CD4-positive, alpha-beta T cell treated with Interleukin-4 for 4 hours (primary cell): Measurements from ENCODE around the gene CD2.
A peak's percentile ranks its signal among the peaks of the same experiment; 100 is the strongest.

Experiments
- DNase-seq: peaks from one replicate; pipeline ENCODE4 v3.0.0-alpha.2; 2020

Gene CD2

DNA sequence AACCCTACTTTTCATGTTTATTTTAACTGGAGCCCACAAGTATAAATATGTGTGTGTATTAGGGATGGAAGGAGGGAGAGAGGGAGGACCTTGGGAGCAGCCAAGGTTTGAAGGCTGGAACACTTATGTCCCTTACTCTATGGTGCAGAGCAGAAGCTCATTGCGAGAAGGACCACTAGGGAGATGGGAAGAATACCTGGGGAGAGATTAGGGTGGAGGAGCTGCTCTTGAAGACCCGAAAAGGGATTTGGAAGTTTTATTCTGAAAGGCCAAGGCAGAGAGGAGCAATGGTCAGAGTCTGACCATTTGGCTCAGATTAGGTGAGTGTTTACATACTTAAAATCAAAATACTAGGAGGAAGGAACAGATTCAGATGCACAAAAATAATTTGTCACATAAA lies 8.1 kb downstream of the CD2 start:
- no peak for DNase-seq

DNA sequence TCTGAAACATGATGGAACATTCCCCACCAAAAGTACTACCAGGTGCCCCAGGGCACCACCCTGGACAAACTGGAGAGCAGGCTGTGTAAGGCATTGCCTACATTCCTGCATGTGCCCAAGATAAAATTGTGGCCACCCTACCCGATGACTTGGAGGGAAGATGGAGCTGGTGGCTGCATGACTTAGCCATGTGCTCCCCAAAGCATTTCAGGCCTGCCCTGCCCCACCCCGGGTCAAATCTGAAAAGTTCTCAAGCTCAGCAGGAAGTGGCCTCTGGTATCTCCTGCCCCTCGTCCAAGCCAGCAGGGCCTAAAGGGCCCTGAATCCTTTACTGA lies 8.5 kb downstream of the CD2 start:
- DNase-seq, result no peak

DNA sequence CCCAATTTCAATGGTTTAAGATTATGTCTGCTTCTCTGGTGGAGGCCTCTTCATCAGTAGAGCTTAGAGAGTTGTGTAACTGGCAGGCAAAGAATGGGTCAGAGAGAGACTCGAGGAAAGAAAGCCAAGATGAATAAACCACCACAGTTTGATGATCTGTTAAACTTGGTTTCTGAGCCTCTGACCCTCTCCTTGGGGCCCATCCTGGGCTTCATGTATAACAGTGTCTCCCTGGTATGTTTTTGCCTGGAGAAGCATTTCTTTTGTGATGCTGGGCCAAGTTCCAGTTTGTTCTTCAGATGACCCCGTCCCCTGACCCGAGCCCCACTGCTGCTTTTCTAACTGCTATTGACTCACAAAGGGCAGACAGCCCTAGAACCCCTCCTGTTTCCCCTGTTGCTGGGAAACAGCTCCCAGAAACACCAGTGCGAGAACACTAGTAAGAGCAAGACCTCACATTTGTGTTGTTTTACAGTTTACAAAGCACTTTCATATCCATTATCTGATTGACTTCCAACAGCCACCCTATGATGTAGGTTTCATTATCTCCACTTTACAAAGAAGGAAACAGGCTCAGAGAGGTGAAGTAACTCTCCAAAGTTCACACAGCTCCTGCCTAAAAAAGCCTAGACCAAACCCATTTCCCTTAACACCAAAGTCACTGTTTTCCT lies 9.0 kb downstream of the CD2 start:
- DNase-seq, result peak; percentile 93

DNA sequence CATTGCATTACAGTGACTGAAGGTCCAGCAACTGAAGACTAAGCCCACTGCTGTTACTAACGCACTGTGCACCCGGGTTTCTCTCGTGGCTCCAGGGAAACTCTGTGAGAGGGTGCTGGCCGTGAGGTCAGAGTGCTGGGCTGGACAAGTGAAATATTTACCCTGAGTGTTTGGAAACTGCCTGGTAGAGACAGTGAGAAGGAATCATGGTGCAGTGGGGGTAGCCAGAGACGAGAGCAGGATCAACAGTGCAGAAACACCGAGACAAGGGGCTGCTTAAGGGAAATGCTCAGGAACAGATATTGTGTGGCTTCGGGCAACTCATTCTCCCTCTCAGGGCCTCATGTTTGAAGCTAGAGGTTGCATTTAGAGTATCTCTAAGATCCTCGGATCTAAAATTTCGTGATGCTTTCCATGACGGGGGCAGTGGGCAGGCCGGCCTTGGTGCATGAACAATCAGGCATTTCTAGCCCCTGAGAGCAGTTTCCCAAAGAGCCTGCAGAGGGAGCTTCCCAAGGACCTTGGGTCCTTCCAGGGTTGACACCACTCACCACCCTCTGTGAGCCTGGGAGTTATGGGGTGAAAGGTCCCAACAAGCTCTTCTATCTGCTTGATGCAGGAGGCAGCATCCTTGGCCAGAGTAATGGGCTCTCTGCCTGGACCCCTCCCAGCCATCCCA lies 9.7 kb downstream of the CD2 start:
- DNase-seq, result no peak

DNA sequence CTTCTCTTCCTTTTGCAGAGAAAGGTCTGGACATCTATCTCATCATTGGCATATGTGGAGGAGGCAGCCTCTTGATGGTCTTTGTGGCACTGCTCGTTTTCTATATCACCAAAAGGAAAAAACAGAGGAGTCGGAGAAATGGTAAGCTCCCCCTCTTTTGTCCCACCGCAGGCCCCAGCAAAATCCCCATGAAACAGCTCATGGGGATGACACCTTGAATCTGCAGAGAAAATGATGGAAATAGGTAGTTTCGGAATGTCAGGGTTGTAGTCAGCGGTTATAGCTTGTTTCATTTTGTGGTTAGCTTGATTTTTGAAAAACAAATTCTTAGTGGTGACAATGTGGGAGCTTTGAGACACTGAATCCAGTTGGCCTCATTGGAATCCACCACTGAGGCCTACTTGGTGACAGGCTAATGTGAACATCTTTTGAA lies 10.3 kb downstream of the CD2 start:
- DNase-seq, result peak; percentile 85

DNA sequence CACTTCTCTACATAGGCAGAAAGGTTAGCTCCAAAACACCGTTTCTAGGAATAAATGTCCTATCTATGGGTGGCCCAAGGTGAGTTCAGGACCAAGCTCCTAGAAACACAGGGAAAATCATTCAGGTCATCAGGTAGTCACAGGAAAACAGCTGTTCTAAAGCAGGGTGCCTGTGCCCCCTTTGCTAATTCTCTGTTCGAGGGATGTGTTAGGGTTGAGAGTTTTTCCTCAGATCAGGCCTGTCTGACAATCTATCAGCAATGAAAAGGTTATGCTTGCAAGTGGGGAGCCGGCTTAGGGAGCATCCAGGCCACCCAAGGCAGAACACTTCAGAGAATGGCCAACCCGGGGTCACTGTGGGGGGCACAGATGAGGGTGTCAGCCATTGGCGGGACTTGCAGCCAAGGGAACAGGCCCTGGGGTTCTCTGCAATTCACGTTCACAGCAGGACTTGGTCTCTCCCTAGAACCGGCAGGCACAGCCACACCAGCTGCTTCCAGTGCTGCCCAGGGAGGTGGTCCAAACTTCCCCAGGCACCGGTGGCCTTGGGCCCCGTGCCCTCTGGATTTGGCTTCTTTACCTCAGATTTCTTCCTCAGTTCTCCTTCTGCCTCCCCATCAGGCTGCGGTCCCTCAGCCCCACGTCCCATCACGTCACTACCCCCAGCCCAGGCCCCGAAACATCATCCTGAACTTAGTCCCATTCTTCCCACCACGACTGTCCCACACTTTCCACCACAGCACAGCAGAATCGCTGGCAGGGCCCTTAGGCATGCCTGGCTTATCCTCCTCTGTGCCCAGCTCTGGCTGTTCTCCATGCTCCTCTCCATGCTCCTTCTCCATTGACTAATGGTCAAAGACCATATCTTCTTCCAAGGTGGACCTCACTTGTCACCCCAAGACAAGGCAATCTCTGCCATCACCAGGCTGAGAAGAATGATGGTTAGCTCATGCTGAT lies 11.0 kb downstream of the CD2 start:
- no peak for DNase-seq

DNA sequence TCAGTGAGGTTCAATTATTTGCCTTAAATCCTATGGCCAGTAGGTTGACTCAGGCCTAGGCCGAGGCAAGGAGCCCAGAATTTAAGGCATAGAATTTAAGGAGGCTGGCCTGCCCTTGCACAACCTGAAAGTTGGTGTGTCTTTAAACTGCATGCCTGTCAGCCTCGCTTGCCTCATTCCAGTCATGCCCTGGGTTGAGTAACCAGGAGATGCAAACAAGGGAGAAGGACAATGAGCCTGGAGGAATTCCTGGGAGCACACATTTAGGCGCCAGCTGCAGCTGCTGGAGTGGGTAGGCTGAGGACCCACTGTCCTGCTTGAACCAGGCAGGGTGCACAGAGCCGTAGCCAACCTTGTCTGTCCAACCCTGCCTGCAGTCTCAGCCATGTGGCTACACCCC lies 11.7 kb downstream of the CD2 start:
- no peak for DNase-seq

DNA sequence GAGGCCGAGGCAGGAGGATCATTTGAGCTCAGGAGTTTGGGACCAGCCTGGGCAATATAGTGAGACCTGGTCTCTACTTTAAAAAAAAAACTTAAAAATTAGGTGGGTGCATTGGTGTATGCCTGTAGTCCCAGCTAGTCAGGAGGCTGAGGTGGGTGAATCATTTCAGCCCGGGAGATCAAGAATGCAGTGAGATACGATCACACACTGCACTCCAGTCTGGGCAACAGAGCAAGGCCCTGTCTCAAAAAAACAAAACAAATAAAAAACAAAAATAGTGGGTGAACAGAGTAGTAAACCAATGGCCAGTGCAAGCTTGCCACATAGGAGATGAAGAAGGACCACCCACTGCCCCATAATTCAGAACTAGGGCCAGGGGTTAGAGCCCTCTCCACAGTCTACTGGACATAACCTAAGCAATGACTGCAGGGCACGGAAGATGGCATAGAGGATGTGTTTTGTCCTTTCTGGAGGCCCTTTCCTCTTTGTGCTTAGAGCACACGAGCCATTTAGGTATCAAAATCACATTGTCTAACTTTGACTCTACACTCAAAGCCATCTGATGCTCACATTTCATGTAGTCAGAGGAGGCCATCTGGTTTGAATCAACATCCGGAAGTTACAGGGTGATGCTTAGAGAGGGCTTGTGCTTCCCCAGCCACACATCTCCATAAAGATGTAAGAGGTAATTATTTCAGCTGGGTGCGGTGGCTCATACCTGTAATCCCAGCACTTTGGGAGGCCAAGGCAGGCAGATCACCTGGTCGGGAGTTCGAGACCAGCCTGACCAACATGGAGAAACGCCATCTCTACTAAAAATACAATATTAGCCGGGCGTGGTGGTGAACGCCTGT lies 12.6 kb downstream of the CD2 start:
- peak; percentile 81 for DNase-seq

DNA sequence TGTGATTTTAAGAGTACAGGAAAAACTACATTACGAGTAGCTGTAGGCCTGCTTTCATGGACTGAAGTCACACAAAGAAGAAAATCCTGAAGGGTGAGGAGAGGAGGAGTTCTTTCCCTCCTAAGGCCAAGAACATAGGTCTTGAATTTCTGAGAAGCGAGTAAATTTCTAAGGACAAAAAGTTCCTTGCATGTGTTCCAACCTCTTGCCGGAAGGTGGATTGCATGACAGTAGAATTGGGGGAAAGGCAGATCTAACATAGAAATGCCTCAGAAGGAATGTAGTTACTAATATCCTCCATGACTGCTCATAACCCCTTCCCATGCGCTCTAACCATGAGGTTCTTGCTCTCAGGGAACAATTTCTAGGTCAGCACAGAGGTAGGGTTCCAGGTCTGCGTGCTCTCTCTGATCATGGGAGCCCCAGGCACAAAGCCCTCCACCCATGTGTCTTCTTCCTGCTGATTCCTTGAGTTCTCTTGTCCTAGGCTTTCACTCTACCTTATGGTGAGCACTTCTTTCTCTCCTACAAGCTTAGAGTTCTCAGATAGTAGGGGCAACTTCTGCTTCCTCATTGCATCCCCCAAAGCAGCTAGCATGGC lies 13.7 kb downstream of the CD2 start:
- DNase-seq, result no peak

DNA sequence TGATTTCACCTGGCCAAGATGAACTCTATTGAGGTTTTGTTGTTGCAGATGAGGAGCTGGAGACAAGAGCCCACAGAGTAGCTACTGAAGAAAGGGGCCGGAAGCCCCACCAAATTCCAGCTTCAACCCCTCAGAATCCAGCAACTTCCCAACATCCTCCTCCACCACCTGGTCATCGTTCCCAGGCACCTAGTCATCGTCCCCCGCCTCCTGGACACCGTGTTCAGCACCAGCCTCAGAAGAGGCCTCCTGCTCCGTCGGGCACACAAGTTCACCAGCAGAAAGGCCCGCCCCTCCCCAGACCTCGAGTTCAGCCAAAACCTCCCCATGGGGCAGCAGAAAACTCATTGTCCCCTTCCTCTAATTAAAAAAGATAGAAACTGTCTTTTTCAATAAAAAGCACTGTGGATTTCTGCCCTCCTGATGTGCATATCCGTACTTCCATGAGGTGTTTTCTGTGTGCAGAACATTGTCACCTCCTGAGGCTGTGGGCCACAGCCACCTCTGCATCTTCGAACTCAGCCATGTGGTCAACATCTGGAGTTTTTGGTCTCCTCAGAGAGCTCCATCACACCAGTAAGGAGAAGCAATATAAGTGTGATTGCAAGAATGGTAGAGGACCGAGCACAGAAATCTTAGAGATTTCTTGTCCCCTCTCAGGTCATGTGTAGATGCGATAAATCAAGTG lies 14.3 kb downstream of the CD2 start:
- no peak for DNase-seq

DNA sequence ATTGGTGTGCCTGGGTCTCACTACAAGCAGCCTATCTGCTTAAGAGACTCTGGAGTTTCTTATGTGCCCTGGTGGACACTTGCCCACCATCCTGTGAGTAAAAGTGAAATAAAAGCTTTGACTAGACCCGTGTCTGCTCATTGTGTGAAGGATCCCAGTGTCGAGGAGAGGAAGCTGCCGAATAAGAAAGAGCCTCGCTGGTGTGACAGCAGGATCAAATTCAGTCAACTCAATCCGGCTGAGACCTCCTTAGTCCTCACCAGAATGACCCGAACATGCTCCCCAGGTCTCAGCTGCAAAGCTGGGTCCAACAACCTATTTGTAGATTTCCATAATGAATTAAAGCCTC lies 14.8 kb downstream of the CD2 start:
- DNase-seq, result no peak

DNA sequence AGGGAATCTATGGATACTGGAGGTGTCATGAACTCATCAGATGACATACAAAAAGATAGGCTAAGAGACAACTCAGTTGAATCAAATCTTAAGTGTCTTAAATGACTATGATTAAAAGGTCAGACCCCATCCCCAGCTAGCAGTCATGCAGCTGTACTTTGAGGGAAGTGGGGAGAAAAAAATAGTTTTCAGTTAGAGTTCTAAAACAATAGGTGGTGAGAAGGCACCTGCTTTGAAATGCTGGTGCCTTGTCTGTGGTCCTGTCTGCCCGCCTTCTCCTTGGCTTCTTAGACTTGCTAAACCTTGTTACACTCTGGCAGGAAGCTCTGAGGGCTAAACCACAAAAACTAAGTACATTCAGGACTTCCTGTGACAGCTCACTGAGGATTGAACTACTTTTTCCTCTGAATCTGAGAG lies 15.3 kb downstream of the CD2 start:
- peak; percentile 96 for DNase-seq

DNA sequence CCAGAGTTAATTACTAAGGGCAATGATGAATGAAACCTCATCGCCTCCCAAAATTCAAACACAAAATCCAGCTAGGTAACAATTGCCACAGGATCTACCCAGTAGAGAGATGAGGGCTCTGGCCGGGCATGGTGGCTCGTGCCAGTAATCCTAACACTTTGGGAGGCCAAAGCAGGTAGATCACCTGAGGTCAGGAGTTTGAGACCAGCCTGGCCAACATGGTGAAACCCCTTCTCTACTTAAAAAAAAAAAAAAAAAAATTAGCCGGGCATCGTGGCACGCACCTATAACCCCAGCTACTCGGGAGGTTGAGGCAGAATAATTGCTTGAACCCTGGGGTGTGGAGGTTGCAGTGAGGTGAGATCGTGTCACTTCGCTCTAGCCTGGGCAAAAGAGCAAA lies 15.8 kb downstream of the CD2 start:
- DNase-seq, result no peak

DNA sequence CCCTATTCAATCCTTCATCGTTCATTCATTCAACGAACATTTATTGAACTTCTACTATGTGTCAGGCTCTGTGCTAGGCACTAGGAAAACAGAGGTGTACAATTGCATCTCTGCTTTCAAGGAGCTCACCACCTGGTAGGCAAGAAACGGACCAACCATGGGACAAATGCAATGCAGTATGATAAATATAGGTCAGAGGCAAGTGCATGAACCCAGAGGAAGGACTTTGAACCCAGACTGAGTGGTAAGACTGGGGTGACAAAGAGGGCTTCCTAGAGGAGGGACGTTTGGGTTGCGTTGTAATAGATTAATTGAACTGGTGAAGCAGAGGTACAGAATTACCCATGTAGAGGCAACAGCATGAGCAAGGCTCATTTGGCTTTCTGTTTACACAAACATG lies 16.4 kb downstream of the CD2 start:
- peak; percentile 68 for DNase-seq

DNA sequence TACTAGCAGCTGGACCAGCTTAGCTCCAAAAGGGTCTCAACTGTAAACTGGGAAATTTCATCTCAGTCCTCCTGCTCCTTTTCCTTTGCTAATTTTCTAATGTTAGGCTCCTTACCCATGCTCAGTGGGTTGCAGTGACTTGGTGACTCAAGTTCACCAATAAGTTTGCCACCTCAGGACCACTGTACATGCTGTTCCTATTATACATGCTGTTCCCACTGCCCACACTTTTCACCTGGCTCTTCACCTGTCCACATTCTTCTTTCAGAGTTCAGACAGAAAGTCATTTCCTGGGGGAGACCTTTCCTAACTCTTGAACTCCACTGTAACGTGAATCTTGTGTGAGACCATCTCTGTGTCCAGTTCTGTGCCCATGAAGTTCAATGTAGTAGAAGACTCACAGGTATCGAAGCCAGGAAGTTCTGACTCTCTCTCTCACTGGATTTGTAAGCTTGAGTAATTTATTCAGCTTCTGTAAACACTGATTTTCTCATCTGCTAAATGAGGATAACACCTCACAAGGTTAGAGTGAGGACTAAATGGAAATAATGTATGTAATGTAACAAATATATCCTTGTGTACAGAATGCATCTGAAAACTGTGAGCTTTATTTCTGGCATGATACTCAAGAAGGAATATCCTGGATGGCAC lies 17.9 kb downstream of the CD2 start:
- no peak for DNase-seq

DNA sequence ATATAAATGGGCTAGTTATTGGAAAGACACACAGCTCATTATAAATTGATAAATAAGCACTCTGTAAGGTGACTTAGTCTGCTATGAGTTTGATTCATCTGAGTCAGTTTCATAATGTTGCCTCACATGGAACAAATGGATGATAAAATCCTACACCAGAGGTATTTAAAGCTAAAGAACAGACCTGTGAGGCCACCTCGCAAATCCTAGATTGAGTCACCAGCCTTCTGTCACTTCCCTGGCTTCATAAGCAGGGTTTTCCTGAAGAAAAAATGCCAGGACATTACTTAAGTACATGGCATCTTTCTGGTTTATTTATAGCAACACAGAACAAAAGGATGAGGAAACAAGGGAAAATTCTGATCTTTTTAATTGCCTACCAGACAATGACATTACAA lies 18.4 kb downstream of the CD2 start:
- DNase-seq, result no peak

DNA sequence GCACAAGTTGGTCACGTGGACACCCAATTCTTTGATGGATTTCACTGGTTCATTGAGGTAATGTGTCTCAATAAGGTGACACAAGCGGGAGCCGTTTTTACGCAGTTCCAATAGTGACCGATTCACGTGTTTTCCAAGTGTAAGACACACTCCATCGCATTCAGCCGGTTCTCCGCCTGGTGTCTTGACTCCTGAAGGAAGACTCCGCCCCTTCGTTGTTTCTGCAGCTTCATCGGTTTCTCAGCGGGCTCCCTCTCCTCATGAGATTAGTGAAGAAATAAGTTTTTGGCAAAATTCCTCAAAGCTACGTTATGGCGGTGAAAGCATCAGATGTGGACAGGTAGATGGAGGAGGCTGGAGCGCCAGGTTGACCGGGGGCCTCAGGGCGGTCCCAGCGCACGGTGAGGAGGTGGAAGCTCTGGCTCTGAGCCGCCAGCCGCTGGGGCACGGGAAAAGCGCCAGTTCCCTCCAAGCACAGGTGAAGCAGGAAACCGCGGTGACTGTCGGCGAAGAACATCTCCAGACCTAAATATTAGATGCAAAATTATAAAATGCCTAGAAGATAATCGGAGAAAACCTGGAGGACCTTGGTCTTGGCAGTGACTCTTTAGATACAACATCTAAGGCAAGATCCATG lies 21.0 kb downstream of the CD2 start:
- no peak for DNase-seq

DNA sequence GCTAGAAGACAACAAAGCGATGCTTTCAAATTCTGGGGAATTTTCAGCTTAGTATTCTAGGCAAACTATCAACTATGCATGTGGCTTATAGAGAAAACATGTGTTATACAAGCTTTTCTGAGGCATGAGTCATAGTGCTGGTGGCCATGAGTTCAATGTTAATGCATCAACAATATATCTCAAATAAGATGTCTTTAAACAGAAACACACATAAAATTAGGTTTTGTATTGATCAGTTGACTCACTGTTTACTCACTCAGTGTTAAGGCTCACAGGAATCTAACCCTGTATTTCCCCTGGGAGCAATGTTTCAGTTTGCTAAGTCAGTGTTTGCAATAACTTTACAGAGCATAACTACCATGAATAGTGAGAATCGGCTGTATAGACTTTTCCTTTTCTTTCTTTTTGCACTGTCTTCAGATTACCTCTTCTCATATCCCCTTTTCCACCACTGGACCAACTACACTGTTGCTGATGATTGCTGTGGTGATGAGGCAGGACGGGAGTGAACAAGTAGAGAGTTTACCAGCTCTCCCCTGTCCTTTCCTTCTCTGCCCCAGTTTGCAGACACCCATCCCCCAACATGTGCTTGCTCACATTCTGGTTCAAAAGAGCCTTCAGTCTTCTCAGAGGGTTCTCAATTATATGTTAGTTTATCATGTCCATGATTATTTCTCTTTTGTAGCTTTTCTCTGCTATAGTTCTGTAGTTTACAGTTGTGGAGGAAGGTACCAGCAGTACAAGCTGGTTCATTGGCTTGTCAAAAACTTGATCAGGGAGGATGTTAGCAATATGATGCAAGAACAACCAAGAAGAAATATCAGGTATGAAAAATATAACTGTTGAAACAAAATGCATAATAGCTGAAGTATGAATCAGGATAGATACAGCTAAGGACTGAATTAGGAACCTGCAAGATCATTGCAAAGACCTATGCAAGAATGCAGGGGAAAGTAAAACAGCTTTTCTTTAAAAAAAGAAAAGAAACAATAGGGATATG lies 23.9 kb downstream of the CD2 start:
- DNase-seq, result peak; percentile 78

DNA sequence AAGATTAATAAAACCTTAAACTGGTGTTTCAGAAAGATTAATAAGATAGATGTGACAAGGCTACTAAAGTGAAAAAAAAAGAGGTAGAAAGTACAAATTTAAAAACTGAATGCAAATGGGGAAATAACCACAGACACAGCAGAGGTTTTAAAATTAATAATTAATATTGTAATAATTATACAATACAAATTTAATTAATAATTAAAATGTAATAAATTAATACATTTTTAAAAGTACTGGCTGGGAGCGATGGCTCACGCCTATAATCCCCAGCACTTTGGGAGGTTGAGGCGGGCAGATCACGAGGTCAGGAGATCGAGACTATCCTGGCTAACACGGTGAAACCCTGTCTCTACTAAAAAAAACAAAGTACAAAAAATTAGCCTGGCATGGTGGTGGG lies 26.8 kb downstream of the CD2 start:
- no peak for DNase-seq

DNA sequence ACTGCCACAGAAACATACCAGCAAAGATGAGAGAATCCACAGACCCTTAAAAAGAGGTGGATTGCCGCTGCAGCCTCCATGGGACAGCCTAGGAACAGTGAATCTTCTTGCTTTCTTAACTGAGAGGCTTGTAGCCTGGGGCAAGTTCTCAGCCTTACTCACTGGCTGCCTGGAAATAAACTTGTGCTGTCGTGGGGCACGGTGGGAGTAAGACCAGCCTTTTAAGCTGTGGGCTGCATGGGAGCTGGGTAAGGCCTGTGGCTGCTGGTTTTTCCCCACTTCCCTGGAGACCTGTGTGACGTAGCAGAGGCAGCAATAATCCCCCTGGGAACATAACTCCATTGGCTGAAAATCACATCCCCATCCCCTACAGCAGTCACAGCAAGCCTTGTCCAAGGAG lies 30.8 kb downstream of the CD2 start:
- DNase-seq, result no peak
